ENCODE data around the gene SMOC2.

DNA sequence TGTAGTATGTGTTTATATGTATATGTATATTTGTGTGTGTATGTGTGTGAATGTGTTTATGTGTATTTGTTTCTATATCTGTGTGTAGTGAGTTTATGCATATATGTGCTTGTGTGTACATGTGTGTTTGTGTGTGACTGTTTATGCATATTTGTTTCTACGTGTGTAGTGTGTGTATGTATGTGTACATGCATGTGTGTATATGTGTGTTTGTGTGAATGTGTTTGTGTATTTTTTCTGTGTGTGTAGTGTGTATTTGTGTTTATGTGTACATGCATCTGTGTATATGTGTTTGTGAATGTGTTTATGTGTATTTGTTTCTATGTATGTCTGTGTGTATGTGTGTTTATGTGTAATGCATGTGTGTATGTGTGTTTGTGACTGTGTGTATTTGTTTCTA lies 12.1 kb upstream of the SMOC2 start:
- TF ChIP-seq, protein P1, sequence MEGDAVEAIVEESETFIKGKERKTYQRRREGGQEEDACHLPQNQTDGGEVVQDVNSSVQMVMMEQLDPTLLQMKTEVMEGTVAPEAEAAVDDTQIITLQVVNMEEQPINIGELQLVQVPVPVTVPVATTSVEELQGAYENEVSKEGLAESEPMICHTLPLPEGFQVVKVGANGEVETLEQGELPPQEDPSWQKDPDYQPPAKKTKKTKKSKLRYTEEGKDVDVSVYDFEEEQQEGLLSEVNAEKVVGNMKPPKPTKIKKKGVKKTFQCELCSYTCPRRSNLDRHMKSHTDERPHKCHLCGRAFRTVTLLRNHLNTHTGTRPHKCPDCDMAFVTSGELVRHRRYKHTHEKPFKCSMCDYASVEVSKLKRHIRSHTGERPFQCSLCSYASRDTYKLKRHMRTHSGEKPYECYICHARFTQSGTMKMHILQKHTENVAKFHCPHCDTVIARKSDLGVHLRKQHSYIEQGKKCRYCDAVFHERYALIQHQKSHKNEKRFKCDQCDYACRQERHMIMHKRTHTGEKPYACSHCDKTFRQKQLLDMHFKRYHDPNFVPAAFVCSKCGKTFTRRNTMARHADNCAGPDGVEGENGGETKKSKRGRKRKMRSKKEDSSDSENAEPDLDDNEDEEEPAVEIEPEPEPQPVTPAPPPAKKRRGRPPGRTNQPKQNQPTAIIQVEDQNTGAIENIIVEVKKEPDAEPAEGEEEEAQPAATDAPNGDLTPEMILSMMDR (IDR thresholded peaks at IDR 0.05), result no peak
- no peak for TF ChIP-seq POLR2A (IDR thresholded peaks at IDR 0.05)

All from Peyer's patch (tissue), 4 donors.